HepG2 (cell line): Measurements from ENCODE around the gene SSX2IP. TPM values are rescaled to one million over a fixed set of nuclear protein-coding genes. Genes with fewer than 3 reads are reported as not detected.

Experiments
- ATAC-seq: fragments of 200-7000 bp; cut with Tn5 transposase; 3 replicates; pipeline ENCODE4 v1.9.1; 2020; ENCODE audit warnings: mild to moderate bottlenecking, moderate library complexity
- BruUV-seq: library from RNA; stranded (reverse); fragments of 400-500 nt; replicated peaks from 2 replicates; lab custom pipeline; 2021; lab: Mats Ljungman, UMichigan
- CTCF ChIA-PET: fragments of 300-600 bp; formaldehyde crosslinking; extraction: SDS; loops from one replicate; lab custom pipeline; 2021; ENCODE audit warnings: low total read pairs, inconsistent platforms, low intra/inter-chr PET ratio; lab: Yijun Ruan, JAX
- POLR2A ChIA-PET: fragments of 350-600 bp; sonication (Branson Sonifier 250); formaldehyde crosslinking; loops from one replicate; lab custom pipeline; 2020; ENCODE audit warnings: antibody characterized with exemption, inconsistent platforms; lab: Yijun Ruan, JAX
- DNase-seq: peaks from one replicate; pipeline ENCODE4 v3.0.0-alpha.2; 2015; ENCODE audit warnings: low spot score
- FAIRE-seq: peaks from 3 replicates; lab custom pipeline; 2011; peaks lifted over from hg19 to GRCh38; lab: Jason Lieb, UNC
- H2AFZ ChIP-seq: one replicate; pipeline ENCODE4 v1.6.1; 2011; ENCODE audit warnings: low read length, inconsistent platforms
- H3K27ac ChIP-seq: fragments of 300-600 bp; 3 replicates; pipeline ENCODE4 v1.8.0; 2011; ENCODE audit warnings: mixed run types, mild to moderate bottlenecking, mixed read lengths, low read length, inconsistent platforms; ENCODE audit not compliant: insufficient read depth; ENCODE audit errors: extremely low read length
- H3K27me3 ChIP-seq, 2 experiments: fragments of 200-600 bp in 1 of 2; 2 replicates in 1 of 2; 3 replicates in 1 of 2; pipeline versions ENCODE4 v1.6.0 to v1.8.0; 2011; ENCODE audit warnings: low read length in 2 of 2, mild to moderate bottlenecking in 2 of 2, moderate library complexity in 2 of 2, inconsistent platforms in 1 of 2; ENCODE audit not compliant: insufficient read depth in 2 of 2, control insufficient read depth in 1 of 2
- H3K36me3 ChIP-seq, 2 experiments: fragments of 200-600 bp in 1 of 2; replicated peaks in 1 of 2; 2 replicates in 1 of 2; 3 replicates in 1 of 2; pipeline versions ENCODE4 v1.5.1 to v1.8.0; 2011; ENCODE audit warnings: low read length in 2 of 2, inconsistent platforms in 1 of 2; ENCODE audit not compliant: insufficient read depth in 2 of 2, control insufficient read depth in 1 of 2
- H3K4me1 ChIP-seq: 2 replicates; pipeline ENCODE4 v1.5.1; 2012; ENCODE audit warnings: low read length, inconsistent platforms; ENCODE audit not compliant: insufficient read depth
- H3K4me2 ChIP-seq: 2 replicates; pipeline ENCODE4 v1.6.0; 2011; ENCODE audit warnings: low read depth, low read length, inconsistent platforms
- H3K4me3 ChIP-seq, 3 experiments: fragments of 200-600 bp in 1 of 3; sonication (generic), shearing (Covaris generic) in 1 of 3; replicated peaks in 1 of 3; 2 replicates each; pipeline ENCODE4 v1.5.1; 2011 to 2016; ENCODE audit warnings: low read length in 3 of 3, inconsistent platforms in 2 of 3, low read depth in 2 of 3, mild to moderate bottlenecking in 2 of 3, control low read depth in 1 of 3, mixed read lengths in 1 of 3; ENCODE audit not compliant: insufficient read depth in 1 of 3
- H3K79me2 ChIP-seq: one replicate; pipeline ENCODE4 v1.6.1; 2011; ENCODE audit warnings: low read length, inconsistent platforms; ENCODE audit not compliant: insufficient read depth
- H3K9ac ChIP-seq: 2 replicates; pipeline ENCODE4 v1.6.0; 2011; ENCODE audit warnings: mild to moderate bottlenecking, low read depth, low read length, inconsistent platforms; ENCODE audit not compliant: insufficient read depth
- H3K9me3 ChIP-seq: 2 replicates; pipeline ENCODE4 v1.5.1; 2012; ENCODE audit warnings: mild to moderate bottlenecking, low read length
- H4K20me1 ChIP-seq: 2 replicates; pipeline ENCODE4 v1.6.0; 2011; ENCODE audit warnings: inconsistent platforms, mild to moderate bottlenecking, low read length, moderate library complexity; ENCODE audit not compliant: insufficient read depth
- ARHGAP35 ChIP-seq: sonication (generic); formaldehyde crosslinking; IDR thresholded peaks from 2 replicates; pipeline ENCODE4 v1.9.0; 2022; ENCODE audit warnings: mild to moderate bottlenecking, inconsistent platforms, moderate library complexity, missing genetic modification reagents, borderline replicate concordance
- NFE2L2 ChIP-seq: fragments of 150-350 bp; IDR thresholded peaks from 2 replicates; pipeline ENCODE4 v1.6.1; 2014; ENCODE audit warnings: low read length
- SALL2 ChIP-seq: sonication (generic); formaldehyde crosslinking; IDR thresholded peaks from 2 replicates; pipeline ENCODE4 v1.8.1; 2023; ENCODE audit warnings: mild to moderate bottlenecking, missing genetic modification reagents, inconsistent platforms
- TCF7L2 ChIP-seq: IDR thresholded peaks from 2 replicates; pipeline ENCODE4 v1.6.1; 2011; ENCODE audit warnings: mild to moderate bottlenecking, low read depth, low read length, moderate library complexity
- YEATS4 ChIP-seq: sonication (generic); formaldehyde crosslinking; IDR thresholded peaks from 2 replicates; pipeline ENCODE4 v1.4.0; 2020; ENCODE audit warnings: missing genetic modification reagents, borderline replicate concordance
- ZBTB49 ChIP-seq: sonication (generic); formaldehyde crosslinking; IDR thresholded peaks from 2 replicates; pipeline ENCODE4 v1.4.0; 2020; ENCODE audit warnings: missing genetic modification reagents, borderline replicate concordance
- ZNF296 ChIP-seq: sonication (generic); formaldehyde crosslinking; conservative IDR thresholded peaks from 2 replicates; pipeline ENCODE4 v1.5.0; 2020; ENCODE audit warnings: mild to moderate bottlenecking, missing genetic modification reagents
- ZNF512 ChIP-seq: sonication (generic); formaldehyde crosslinking; IDR thresholded peaks from 2 replicates; pipeline ENCODE4 v1.4.0; 2020; ENCODE audit warnings: mild to moderate bottlenecking, missing genetic modification reagents
- ZNF543 ChIP-seq: sonication (generic); formaldehyde crosslinking; IDR thresholded peaks from 2 replicates; pipeline ENCODE4 v1.4.0; 2020; ENCODE audit warnings: mild to moderate bottlenecking, missing genetic modification reagents
- ZNF549 ChIP-seq: sonication (generic); formaldehyde crosslinking; IDR thresholded peaks from 2 replicates; pipeline ENCODE4 v1.5.0; 2020; ENCODE audit warnings: missing genetic modification reagents
- ZNF850 ChIP-seq: sonication (generic); formaldehyde crosslinking; conservative IDR thresholded peaks from 2 replicates; pipeline ENCODE4 v1.9.0; 2021; ENCODE audit warnings: mild to moderate bottlenecking, missing genetic modification reagents
- ZSCAN9 ChIP-seq: IDR thresholded peaks from 2 replicates; pipeline ENCODE4 v1.6.1; 2016; ENCODE audit warnings: borderline replicate concordance
- WGBS: methylation state at CpG from one replicate; pipeline ENCODE4 v1.1.6; 2017; ENCODE audit warnings: low lambda C conversion rate; 5-methylcytosine and 5-hydroxymethylcytosine counted together
- in situ Hi-C: cut with HindIII; loops from 2 replicates; pipeline ENCODE4 v1.10.0; 2017; ENCODE audit warnings: low pct_unique_long_range_greater_than_20kb; ENCODE audit not compliant: extremely low pct_ligation_motif_present
- intact Hi-C: fragments of 100-400 bp; cut with micrococcal nuclease; formaldehyde crosslinking; loops from one replicate; pipeline ENCODE4 v1.10.0; 2022; ENCODE audit not compliant: unreplicated experiment
- polyA plus RNA-seq, 8 experiments: library from polyadenylated mRNA; depleted of rRNA in 3 of 8; stranded (reverse) in 7 of 8; unstranded in 1 of 8; fragments of >200 nt; fragmentation: Illumina TruSeq in 4 of 8; extraction: Trizol in 4 of 8; gene quantifications; 2 replicates each; pipeline versions ENCODE4 v1.2.1 to v1.2.3, GENCODE V29; 2011 to 2016; ENCODE audit warnings: low read depth in 4 of 8, missing spikeins in 1 of 8, mixed read lengths in 1 of 8; ENCODE audit not compliant: insufficient read depth in 1 of 8
- total RNA-seq, 5 experiments: library from RNA; depleted of rRNA; stranded (reverse); fragments of >200 nt; fragmentation: Illumina TruSeq; extraction: Trizol; gene quantifications; 2 replicates each; pipeline ENCODE4 v1.2.3, GENCODE V29; 2016; ENCODE audit warnings: low read depth in 1 of 5
- TF ChIP-seq, protein P1 (sequence below): sonication (generic); formaldehyde crosslinking; IDR thresholded peaks from 2 replicates; pipeline ENCODE4 v1.5.1; 2020; ENCODE audit warnings: mild to moderate bottlenecking, missing genetic modification reagents, moderate library complexity
- TF ChIP-seq, protein P2 (sequence below): sonication (generic); formaldehyde crosslinking; IDR thresholded peaks from 2 replicates; pipeline ENCODE4 v1.9.0; 2021; ENCODE audit warnings: missing genetic modification reagents, borderline replicate concordance

SSX2IP gene
- total and polyA plus RNA-seq, 2 of the 13 experiments (the other 11 are each of a cell fraction or from before 2014, with no cell fraction given), result 2.7 to 23.7 TPM

- intact Hi-C loops, result no loop called here
- Histone ChIP-seq H3K27me3 (peaks cover 0 to 6% of the 10 kb centered on the region in 2 experiments; a peak in 3 of 5 replicates), H3K4me2 (peak overlapping the region; percentile 86; the same call in 1 of the 2 replicates), H3K4me1 (peaks cover 17% of the 10 kb centered on the region; the same call in 1 of the 2 replicates), H2AFZ (no peak overlapping the region), H4K20me1 (no peaks in the 10 kb centered on the region), H3K9ac (no peak overlapping the region), H3K36me3 (no peaks in the 10 kb centered on the region), H3K4me3 (no peak overlapping the region; a peak in 1 of 6 replicates), H3K79me2 (no peaks in the 10 kb centered on the region), H3K9me3 (no peaks in the 10 kb centered on the region), H3K27ac (no peak overlapping the region)
- ATAC-seq, result no peak
- FAIRE-seq, result no peak
- no TSS peak for BruUV-seq
- in situ Hi-C loops, result loop anchor here (5.0 to 25.0 kb wide), 3 partner anchors 161 to 666 kb away; partner anchors contain the start of gene PRKACB
- POLR2A ChIA-PET, result no interaction called here
- DNase-seq, result no peak
- CTCF ChIA-PET, result interaction anchor here (1.9 kb wide), 1 partner anchor 150 kb away, joined by 12 read pairs; no protein-coding TSS in a partner anchor
- 47% methylated on average over 2 of the region's 2 CpGs for WGBS
- TF ChIP-seq, protein P1, sequence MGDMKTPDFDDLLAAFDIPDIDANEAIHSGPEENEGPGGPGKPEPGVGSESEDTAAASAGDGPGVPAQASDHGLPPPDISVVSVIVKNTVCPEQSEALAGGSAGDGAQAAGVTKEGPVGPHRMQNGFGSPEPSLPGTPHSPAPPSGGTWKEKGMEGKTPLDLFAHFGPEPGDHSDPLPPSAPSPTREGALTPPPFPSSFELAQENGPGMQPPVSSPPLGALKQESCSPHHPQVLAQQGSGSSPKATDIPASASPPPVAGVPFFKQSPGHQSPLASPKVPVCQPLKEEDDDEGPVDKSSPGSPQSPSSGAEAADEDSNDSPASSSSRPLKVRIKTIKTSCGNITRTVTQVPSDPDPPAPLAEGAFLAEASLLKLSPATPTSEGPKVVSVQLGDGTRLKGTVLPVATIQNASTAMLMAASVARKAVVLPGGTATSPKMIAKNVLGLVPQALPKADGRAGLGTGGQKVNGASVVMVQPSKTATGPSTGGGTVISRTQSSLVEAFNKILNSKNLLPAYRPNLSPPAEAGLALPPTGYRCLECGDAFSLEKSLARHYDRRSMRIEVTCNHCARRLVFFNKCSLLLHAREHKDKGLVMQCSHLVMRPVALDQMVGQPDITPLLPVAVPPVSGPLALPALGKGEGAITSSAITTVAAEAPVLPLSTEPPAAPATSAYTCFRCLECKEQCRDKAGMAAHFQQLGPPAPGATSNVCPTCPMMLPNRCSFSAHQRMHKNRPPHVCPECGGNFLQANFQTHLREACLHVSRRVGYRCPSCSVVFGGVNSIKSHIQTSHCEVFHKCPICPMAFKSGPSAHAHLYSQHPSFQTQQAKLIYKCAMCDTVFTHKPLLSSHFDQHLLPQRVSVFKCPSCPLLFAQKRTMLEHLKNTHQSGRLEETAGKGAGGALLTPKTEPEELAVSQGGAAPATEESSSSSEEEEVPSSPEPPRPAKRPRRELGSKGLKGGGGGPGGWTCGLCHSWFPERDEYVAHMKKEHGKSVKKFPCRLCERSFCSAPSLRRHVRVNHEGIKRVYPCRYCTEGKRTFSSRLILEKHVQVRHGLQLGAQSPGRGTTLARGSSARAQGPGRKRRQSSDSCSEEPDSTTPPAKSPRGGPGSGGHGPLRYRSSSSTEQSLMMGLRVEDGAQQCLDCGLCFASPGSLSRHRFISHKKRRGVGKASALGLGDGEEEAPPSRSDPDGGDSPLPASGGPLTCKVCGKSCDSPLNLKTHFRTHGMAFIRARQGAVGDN, result no peak
- TF ChIP-seq ZNF296 (CRISPR knock-in tag), result no peak
- TF ChIP-seq ZNF850 (CRISPR knock-in tag), result no peak
- TF ChIP-seq, protein P2, sequence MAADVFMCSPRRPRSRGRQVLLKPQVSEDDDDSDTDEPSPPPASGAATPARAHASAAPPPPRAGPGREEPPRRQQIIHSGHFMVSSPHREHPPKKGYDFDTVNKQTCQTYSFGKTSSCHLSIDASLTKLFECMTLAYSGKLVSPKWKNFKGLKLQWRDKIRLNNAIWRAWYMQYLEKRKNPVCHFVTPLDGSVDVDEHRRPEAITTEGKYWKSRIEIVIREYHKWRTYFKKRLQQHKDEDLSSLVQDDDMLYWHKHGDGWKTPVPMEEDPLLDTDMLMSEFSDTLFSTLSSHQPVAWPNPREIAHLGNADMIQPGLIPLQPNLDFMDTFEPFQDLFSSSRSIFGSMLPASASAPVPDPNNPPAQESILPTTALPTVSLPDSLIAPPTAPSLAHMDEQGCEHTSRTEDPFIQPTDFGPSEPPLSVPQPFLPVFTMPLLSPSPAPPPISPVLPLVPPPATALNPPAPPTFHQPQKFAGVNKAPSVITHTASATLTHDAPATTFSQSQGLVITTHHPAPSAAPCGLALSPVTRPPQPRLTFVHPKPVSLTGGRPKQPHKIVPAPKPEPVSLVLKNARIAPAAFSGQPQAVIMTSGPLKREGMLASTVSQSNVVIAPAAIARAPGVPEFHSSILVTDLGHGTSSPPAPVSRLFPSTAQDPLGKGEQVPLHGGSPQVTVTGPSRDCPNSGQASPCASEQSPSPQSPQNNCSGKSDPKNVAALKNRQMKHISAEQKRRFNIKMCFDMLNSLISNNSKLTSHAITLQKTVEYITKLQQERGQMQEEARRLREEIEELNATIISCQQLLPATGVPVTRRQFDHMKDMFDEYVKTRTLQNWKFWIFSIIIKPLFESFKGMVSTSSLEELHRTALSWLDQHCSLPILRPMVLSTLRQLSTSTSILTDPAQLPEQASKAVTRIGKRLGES, result no peak
- no peak for TF ChIP-seq ZNF512 (CRISPR knock-in tag)
- TF ChIP-seq ZSCAN9 (CRISPR knock-in tag), result no peak
- no peak for TF ChIP-seq ZBTB49 (CRISPR knock-in tag)
- no peak for TF ChIP-seq ARHGAP35 (CRISPR knock-in tag)
- TF ChIP-seq YEATS4 (CRISPR knock-in tag), result no peak
- TF ChIP-seq TCF7L2, result no peak
- no peak for TF ChIP-seq ZNF549
- TF ChIP-seq ZNF543 (CRISPR knock-in tag), result no peak
- TF ChIP-seq SALL2 (CRISPR knock-in tag), result no peak
- TF ChIP-seq NFE2L2, result no peak
Measured at GRCh38 chr1:84603223-84603622, 87.0 kb downstream of the SSX2IP start.
